Mammary epithelial cell (primary cell): ENCODE results near the gene ZNF324B.

Experiments
- EZH2 ChIP-seq: IDR thresholded peaks from 2 replicates; pipeline ENCODE4 v1.6.1; 2012; ENCODE audit warnings: low read length, inconsistent platforms, borderline replicate concordance
- TF ChIP-seq, protein P1 (sequence below), 2 donors: IDR thresholded peaks in 1 of 2; conservative IDR thresholded peaks in 1 of 2; 2 replicates each; pipeline ENCODE4 v1.5.1; 2011 to 2012; ENCODE audit warnings: inconsistent platforms in 2 of 2, low read length in 2 of 2, mild to moderate bottlenecking in 2 of 2, control low read depth in 1 of 2, low read depth in 1 of 2; ENCODE audit not compliant: insufficient read depth in 1 of 2; ENCODE audit errors: extremely low read depth in 1 of 2

GRCh38 chr19:58499021-58499927 lies 47.9 kb downstream of the ZNF324B start:
- TF ChIP-seq, protein P1, sequence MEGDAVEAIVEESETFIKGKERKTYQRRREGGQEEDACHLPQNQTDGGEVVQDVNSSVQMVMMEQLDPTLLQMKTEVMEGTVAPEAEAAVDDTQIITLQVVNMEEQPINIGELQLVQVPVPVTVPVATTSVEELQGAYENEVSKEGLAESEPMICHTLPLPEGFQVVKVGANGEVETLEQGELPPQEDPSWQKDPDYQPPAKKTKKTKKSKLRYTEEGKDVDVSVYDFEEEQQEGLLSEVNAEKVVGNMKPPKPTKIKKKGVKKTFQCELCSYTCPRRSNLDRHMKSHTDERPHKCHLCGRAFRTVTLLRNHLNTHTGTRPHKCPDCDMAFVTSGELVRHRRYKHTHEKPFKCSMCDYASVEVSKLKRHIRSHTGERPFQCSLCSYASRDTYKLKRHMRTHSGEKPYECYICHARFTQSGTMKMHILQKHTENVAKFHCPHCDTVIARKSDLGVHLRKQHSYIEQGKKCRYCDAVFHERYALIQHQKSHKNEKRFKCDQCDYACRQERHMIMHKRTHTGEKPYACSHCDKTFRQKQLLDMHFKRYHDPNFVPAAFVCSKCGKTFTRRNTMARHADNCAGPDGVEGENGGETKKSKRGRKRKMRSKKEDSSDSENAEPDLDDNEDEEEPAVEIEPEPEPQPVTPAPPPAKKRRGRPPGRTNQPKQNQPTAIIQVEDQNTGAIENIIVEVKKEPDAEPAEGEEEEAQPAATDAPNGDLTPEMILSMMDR (conservative IDR thresholded peaks at IDR 0.05 in 1 of 2, IDR thresholded peaks at IDR 0.05 in 1 of 2; ENCODE audit: extremely low read depth in 1 of 2, insufficient read depth in 1 of 2, low read depth in 1 of 2, low read length in 2 of 2): peak in 1 of 2 donors; percentile 39
- no peak for TF ChIP-seq EZH2
